ENCODE measurements around the gene NECAB2.

- TF ChIP-seq CTCF (IDR thresholded peaks at IDR 0.05 in 4 of 5, conservative IDR thresholded peaks at IDR 0.05 in 1 of 5): no peak
- TF ChIP-seq POLR2A (IDR thresholded peaks at IDR 0.05): no peak
These were observed 44.3 kb upstream of the NECAB2 start for GRCh38 chr16:83923581-83924365.
